PC-3 (cell line): Measurements from ENCODE around the gene PFKFB4. TPM values are rescaled to one million over a fixed set of nuclear protein-coding genes. Genes with fewer than 3 reads are reported as not detected.
A peak's percentile ranks its signal among the peaks of the same experiment; 100 is the strongest.

Experiments used
- ATAC-seq: fragments of 200-7000 bp; cut with Tn5 transposase; 2 replicates; pipeline ENCODE4 v1.9.1; 2020; ENCODE audit warnings: mild to moderate bottlenecking, moderate library complexity
- BruUV-seq: library from RNA; stranded (reverse); fragments of 400-500 nt; replicated peaks from 2 replicates; lab custom pipeline; 2021; lab: Mats Ljungman, UMichigan
- CTCF ChIA-PET: fragments of 300-600 bp; sonication (Branson Sonifier 250); formaldehyde crosslinking; loops from one replicate; lab custom pipeline; 2022; ENCODE audit warnings: antibody characterized with exemption; lab: Charles Lee
- POLR2A ChIA-PET: fragments of 300-600 bp; sonication (Branson Sonifier 250); formaldehyde crosslinking; loops from one replicate; lab custom pipeline; 2022; ENCODE audit warnings: antibody characterized with exemption; ENCODE audit not compliant: unreplicated experiment; lab: Charles Lee
- DNase-seq: peaks from one replicate; pipeline ENCODE4 v3.0.0-alpha.2; 2015
- H2AFZ ChIP-seq: fragments of 300-600 bp; sonication (generic); 2 replicates; pipeline ENCODE4 v1.6.0; 2016; ENCODE audit warnings: antibody characterized with exemption, low read length
- H3F3A ChIP-seq: fragments of 300-600 bp; sonication (generic); one replicate; pipeline ENCODE4 v1.6.0; 2017; ENCODE audit warnings: antibody characterized with exemption, low read length, control low read depth, mild to moderate bottlenecking; ENCODE audit not compliant: unreplicated experiment
- H3K27ac ChIP-seq: fragments of 300-600 bp; sonication (generic); 2 replicates; pipeline ENCODE4 v1.5.1; 2016; ENCODE audit warnings: mild to moderate bottlenecking, low read length
- H3K27me3 ChIP-seq: fragments of 300-600 bp; sonication (generic); 2 replicates; pipeline ENCODE4 v1.6.1; 2016; ENCODE audit warnings: low read length, mixed read lengths
- H3K36me3 ChIP-seq: fragments of 300-600 bp; sonication (generic); 2 replicates; pipeline ENCODE4 v1.6.1; 2016; ENCODE audit warnings: low read depth, mixed run types, low read length, mixed read lengths
- H3K4me1 ChIP-seq: fragments of 300-600 bp; sonication (generic); 2 replicates; pipeline ENCODE4 v1.5.1; 2016; ENCODE audit warnings: low read length; ENCODE audit not compliant: insufficient read depth
- H3K4me2 ChIP-seq: fragments of 300-600 bp; sonication (generic); 2 replicates; pipeline ENCODE4 v1.6.0; 2016; ENCODE audit warnings: low read length
- H3K4me3 ChIP-seq: fragments of 300-600 bp; sonication (generic); 2 replicates; pipeline ENCODE4 v1.5.1; 2016; ENCODE audit warnings: mild to moderate bottlenecking, low read length, mixed read lengths
- H3K79me2 ChIP-seq: fragments of 300-600 bp; sonication (generic); 2 replicates; pipeline ENCODE4 v1.6.1; 2017; ENCODE audit warnings: low read length, mixed read lengths
- H3K9ac ChIP-seq: fragments of 300-600 bp; sonication (generic); 2 replicates; pipeline ENCODE4 v1.6.0; 2016; ENCODE audit warnings: mild to moderate bottlenecking, low read length
- H3K9me2 ChIP-seq: fragments of 300-600 bp; sonication (generic); replicated peaks from 2 replicates; pipeline ENCODE4 v1.6.1; 2016; ENCODE audit warnings: mixed run types, low read length, mixed read lengths
- H3K9me3 ChIP-seq: fragments of 300-600 bp; sonication (generic); 2 replicates; pipeline ENCODE4 v1.6.1; 2016; ENCODE audit warnings: low read length, mixed read lengths
- H4K20me1 ChIP-seq: fragments of 300-600 bp; sonication (generic); 2 replicates; pipeline ENCODE4 v1.6.1; 2016; ENCODE audit warnings: low read length, mixed read lengths
- CTCF ChIP-seq: fragments of 300-600 bp; sonication (generic); conservative IDR thresholded peaks from 2 replicates; pipeline ENCODE4 v1.5.1; 2017; ENCODE audit warnings: antibody characterized with exemption, low read depth, mild to moderate bottlenecking, low read length
- EZH2 ChIP-seq: fragments of 300-600 bp; sonication (generic); IDR thresholded peaks from one replicate; pipeline ENCODE4 v1.6.1; 2017; ENCODE audit warnings: antibody characterized with exemption, mild to moderate bottlenecking, low read length; ENCODE audit not compliant: unreplicated experiment
- EZH2phosphoT487 ChIP-seq: fragments of 300-600 bp; sonication (generic); IDR thresholded peaks from 2 replicates; pipeline ENCODE4 v1.6.1; 2018; ENCODE audit warnings: mild to moderate bottlenecking, antibody characterized with exemption, low read length, borderline replicate concordance
- intact Hi-C: fragments of 100-400 bp; cut with micrococcal nuclease; formaldehyde crosslinking; loops from 2 replicates; pipeline ENCODE4 v1.9.0; 2023
- total RNA-seq: library from RNA; depleted of rRNA; stranded (reverse); fragments of >200 nt; gene quantifications from 2 replicates; pipeline ENCODE4 v1.2.3, GENCODE V29; 2014

PFKFB4 gene
- total RNA-seq, 1 experiment from 2014 or later, result 33.5 TPM

- Histone ChIP-seq H3K27ac (no peak overlapping the region), H3K4me2 (no peak overlapping the region), H3K36me3 (no peaks in the 10 kb centered on the region), H3K27me3 (no peaks in the 10 kb centered on the region), H3F3A (peaks cover 5% of the 10 kb centered on the region), H3K4me1 (peaks cover 21% of the 10 kb centered on the region), H3K4me3 (no peak overlapping the region), H3K79me2 (no peaks in the 10 kb centered on the region), H3K9me2 (no peaks in the 10 kb centered on the region), H3K9me3 (no peaks in the 10 kb centered on the region), H2AFZ (no peak overlapping the region), H4K20me1 (no peaks in the 10 kb centered on the region), H3K9ac (no peak overlapping the region)
- ATAC-seq (no peak), DNase-seq (no peak)
- intact Hi-C loops, result no loop called here
- BruUV-seq, result no TSS peak
- TF ChIP-seq EZH2phosphoT487 (no peak), EZH2 (no peak), CTCF (no peak)
- ChIA-PET CTCF (no interaction called here), POLR2A (no interaction called here)
Observed at GRCh38 chr3:48511551-48511950, 45.1 kb downstream of the PFKFB4 start.

- BruUV-seq, result no TSS peak
- peaks cover 5% of the 10 kb centered on the region for H3F3A ChIP-seq
- H3K36me3 ChIP-seq, result no peaks in the 10 kb centered on the region
- intact Hi-C loops, result loop anchor here (1.0 to 2.0 kb wide), 3 partner anchors 35 to 42 kb away; no protein-coding TSS in a partner anchor
- ChIA-PET CTCF (interaction anchor here (0.6 kb wide), 3 partner anchors 20 to 256 kb away, joined by 3 to 12 read pairs (median 3); partner anchors contain the start of gene PFKFB4), POLR2A (interaction anchor here (0.6 kb wide), 1 partner anchor 586 kb away, joined by 4 read pairs; no protein-coding TSS in a partner anchor)
- peak; percentile 68 for ATAC-seq
- TF ChIP-seq CTCF (peak; percentile 66), EZH2 (no peak), EZH2phosphoT487 (no peak)
- peak; percentile 98 for DNase-seq
- peak overlapping the region; percentile 67 for H2AFZ ChIP-seq
- H3K27ac ChIP-seq, result peak overlapping the region; percentile 97
- H3K9me2 ChIP-seq, result no peaks in the 10 kb centered on the region
- peak overlapping the region; percentile 44; the same call in 1 of the 2 replicates for H3K4me3 ChIP-seq
- peak overlapping the region; percentile 77 for H3K4me2 ChIP-seq
- no peaks in the 10 kb centered on the region for H3K9me3 ChIP-seq
- peak overlapping the region; percentile 60 for H3K9ac ChIP-seq
- H4K20me1 ChIP-seq, result no peaks in the 10 kb centered on the region
- peaks cover 14% of the 10 kb centered on the region for H3K79me2 ChIP-seq
- peaks cover 54% of the 10 kb centered on the region for H3K4me1 ChIP-seq
- H3K27me3 ChIP-seq, result no peaks in the 10 kb centered on the region
Observed at GRCh38 chr3:48507256-48508061, 49.1 kb downstream of the PFKFB4 start.
